K562 (cell line): ENCODE data around the gene PSAP.

Source experiments
- CTCF ChIP-seq, 3 experiments: IDR thresholded peaks in 2 of 3; conservative IDR thresholded peaks in 1 of 3; 2 replicates each; pipeline ENCODE4 v1.5.1; 2011 to 2012; ENCODE audit warnings: low read length in 3 of 3, mild to moderate bottlenecking in 3 of 3, control low read depth in 2 of 3, improper control_type of control experiment in 1 of 3, inconsistent platforms in 1 of 3, low read depth in 1 of 3, mixed read lengths in 1 of 3, moderate library complexity in 1 of 3; ENCODE audit not compliant: insufficient read depth in 2 of 3
- ELK1 ChIP-seq: sonication (generic); formaldehyde crosslinking; IDR thresholded peaks from 2 replicates; pipeline ENCODE4 v1.8.1; 2022; ENCODE audit warnings: missing genetic modification reagents
- EZH2 ChIP-seq: IDR thresholded peaks from 2 replicates; pipeline ENCODE4 v1.6.1; 2012; ENCODE audit warnings: low read depth, mild to moderate bottlenecking, inconsistent platforms, low read length, borderline replicate concordance
- GABPA ChIP-seq: fragments of 200-800 bp; sonication (Bioruptor generic); conservative IDR thresholded peaks from 2 replicates; pipeline ENCODE4 v1.6.1; 2016; ENCODE audit warnings: low read depth, missing genetic modification characterization, missing compliant biosample characterization
- TCFL5 ChIP-seq: fragments of 250-450 bp; sonication (Bioruptor Pico); conservative IDR thresholded peaks from 2 replicates; pipeline ENCODE4 v1.6.1; 2021; ENCODE audit warnings: mild to moderate bottlenecking, moderate library complexity, matching md5 sums

GRCh38 chr10:71860243-71861029 lies 9.4 kb upstream of the PSAP start:
- TF ChIP-seq GABPA (tag) = peak; percentile 72
- TF ChIP-seq EZH2 = no peak
- TF ChIP-seq CTCF (IDR thresholded peaks at IDR 0.05 in 2 of 3, conservative IDR thresholded peaks at IDR 0.05 in 1 of 3; ENCODE audit: insufficient read depth in 2 of 3, low read depth in 1 of 3, low read length in 3 of 3) = 0 out of 6 replicates have a peak, but pooled peaks of 1 of the 3 experiments have one; percentile 1
- no peak for TF ChIP-seq ELK1 (CRISPR knock-in tag)
- peak; percentile 16; the same call in 1 of the 2 replicates for TF ChIP-seq TCFL5 (CRISPR knock-in tag)
